ENCODE data around the gene ZNF354B.

Gene ZNF354B

GRCh38 chr5:178883815-178884430, 24.2 kb downstream of the ZNF354B start:
- DNase-seq (ENCODE audit: low read depth): no peak

- DNase-seq (ENCODE audit: low read depth): peak; percentile 15
Measured at GRCh38 chr5:178895615-178896571, 36.1 kb downstream of the ZNF354B start, which contains the start of gene ZFP2. Gene ZFP2, plus strand, starts transcription at chr5:178895913. Its CDS starts 35,401 bp downstream, at chr5:178931314.

- DNase-seq (ENCODE audit: low read depth): no peak
Measured at GRCh38 chr5:178899289-178899688, 39.5 kb downstream of the ZNF354B start.

- DNase-seq (ENCODE audit: low read depth): no peak
Measured at GRCh38 chr5:178902849-178903248, 43.1 kb downstream of the ZNF354B start.

- no peak for DNase-seq (ENCODE audit: low read depth)
Measured at GRCh38 chr5:178931846-178932760, 72.3 kb downstream of the ZNF354B start.

All from activated T-cell treated with anti-CD3 and anti-CD28 coated beads for 48 hours (primary cell).